ENCODE measurements around the gene INHBC. TPM values are rescaled to one million over a fixed set of nuclear protein-coding genes. Genes with fewer than 3 reads are reported as not detected.
"Not testable (repeated sequence)": the region's sequence is repeated elsewhere in the genome, so short reads cannot be mapped to it uniquely, and the experiment has no call there.

Gene INHBC
- total RNA-seq, 1 donor from 2014 or later = not detected

DNA sequence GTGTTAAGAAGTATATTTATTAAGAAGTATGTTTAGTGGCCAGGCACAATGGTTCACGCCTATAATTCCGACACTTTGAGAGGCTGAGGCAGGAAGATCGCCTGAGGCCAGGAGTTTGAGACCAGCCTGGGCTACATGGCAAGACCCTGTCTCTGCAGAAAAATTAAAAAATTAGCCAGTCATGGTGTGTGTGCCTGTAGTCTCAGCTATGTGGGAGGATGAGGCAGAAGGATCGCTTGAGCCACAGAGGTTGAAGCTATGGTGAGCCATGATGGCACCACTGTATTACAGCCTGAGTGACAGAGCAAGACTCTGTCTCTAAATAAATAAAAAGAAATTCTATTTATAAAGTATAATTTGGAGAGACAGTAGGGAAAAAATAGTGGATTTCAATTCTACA is 24.1 kb upstream of the INHBC start:
- no peak for DNase-seq (ENCODE audit: low spot score)
- Mint-ChIP-seq H3K9me3 (no peaks in the 10 kb centered on the region), H3K27me3 (ENCODE audit: insufficient read depth) (no peaks in the 10 kb centered on the region), H3K4me3 (no peak overlapping the region), H3K4me1 (ENCODE audit: low read depth) (no peaks in the 10 kb centered on the region), H3K27ac (no peak overlapping the region), H3K36me3 (ENCODE audit: low read depth) (peaks cover 5% of the 10 kb centered on the region)
- intact Hi-C loops (cut with micrococcal nuclease) = no loop called here

DNA sequence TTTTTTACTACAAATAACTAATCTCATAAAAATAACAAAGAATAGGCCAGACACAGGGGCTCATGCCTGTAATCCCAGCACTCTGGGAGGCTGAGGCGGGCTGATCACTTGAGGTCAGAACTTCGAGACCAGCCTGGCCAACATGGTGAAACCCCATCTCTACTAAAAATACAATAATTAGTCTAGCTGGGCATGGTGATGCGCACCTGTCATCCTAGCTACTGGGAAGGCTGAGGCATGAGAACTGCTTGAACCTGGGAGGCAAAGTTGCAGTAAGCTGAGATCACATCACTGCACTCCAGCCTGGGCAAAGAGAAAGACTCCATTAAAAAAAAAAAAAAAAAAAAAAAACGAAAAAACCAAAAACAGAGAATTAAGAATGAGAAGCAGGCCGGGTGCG is 20.4 kb upstream of the INHBC start:
- H3K27ac Mint-ChIP-seq; intact Hi-C loops (cut with micrococcal nuclease); H3K4me3 Mint-ChIP-seq; H3K4me1 Mint-ChIP-seq (ENCODE audit: low read depth); H3K9me3 Mint-ChIP-seq; DNase-seq (ENCODE audit: low spot score); H3K27me3 Mint-ChIP-seq (ENCODE audit: insufficient read depth); H3K36me3 Mint-ChIP-seq (ENCODE audit: low read depth): not testable (repeated sequence)

DNA sequence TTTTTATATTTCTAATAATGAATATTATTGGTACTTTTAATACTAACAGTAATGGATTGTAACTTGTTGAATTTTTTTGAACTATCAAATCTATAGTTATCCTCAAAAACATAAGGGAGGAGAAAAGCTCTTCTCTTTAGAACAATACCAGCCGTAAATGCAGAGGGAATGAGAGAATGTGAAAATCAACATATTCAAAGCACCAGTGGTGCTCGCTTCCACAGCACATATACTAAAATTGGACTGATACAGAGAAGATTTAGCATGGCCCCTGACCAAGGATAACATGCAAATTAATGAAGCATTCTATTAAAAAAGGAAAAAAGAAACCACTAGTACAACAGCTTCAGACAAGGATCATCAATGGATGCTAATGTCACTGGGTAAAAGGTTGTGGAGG is 19.5 kb upstream of the INHBC start:
- Mint-ChIP-seq H3K4me3 (no peak overlapping the region), H3K36me3 (ENCODE audit: low read depth) (peaks cover 8% of the 10 kb centered on the region), H3K9me3 (no peaks in the 10 kb centered on the region), H3K27me3 (ENCODE audit: insufficient read depth) (no peaks in the 10 kb centered on the region), H3K4me1 (ENCODE audit: low read depth) (no peaks in the 10 kb centered on the region), H3K27ac (no peak overlapping the region)
- no peak for DNase-seq (ENCODE audit: low spot score)
- intact Hi-C loops (cut with micrococcal nuclease) = no loop called here

DNA sequence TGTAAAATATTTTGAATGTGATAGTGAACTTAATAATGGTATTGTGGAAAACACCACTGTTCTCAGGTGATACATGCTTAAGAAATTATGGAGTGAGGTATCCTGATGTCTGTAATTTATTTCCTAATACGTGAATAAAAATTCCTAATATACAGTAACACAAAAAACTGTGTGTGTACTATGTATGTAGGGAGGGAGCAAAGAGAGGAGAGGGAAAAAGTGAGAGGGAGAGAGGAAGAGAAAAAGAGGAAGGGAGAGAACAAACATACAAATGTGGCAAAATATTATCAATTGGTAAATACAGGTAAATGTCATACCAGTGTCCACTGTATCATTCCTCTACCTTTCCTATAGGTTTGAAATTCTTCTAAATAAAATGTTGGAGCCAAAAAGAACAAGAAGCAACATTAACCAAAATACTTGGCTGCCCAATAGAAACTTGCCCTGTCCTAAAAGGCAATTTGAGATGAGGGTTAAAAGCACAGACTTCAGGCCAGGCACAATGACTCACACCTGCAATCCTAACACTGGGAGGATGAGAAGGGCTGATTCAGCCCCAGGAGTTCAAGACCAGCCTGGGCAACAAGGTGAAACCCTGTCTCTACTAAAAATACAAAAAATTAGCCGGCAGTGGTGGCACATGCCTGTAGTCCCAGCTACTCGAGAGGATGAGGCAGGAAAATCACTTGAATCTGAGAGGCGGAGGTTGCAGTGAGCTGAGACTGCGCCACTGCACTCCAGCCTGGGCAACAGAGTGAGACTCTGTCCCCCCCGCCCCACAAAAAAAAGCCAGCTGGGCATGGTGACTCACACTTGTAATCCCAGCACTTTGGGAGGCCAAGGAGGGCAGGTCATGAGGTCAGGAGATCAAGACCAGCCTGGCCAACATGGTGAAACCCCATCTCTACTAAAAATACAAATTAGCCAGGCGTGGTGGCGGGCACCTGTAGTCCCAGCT is 18.3 kb upstream of the INHBC start:
- Mint-ChIP-seq H3K4me1 (ENCODE audit: low read depth) (peaks cover 4% of the 10 kb centered on the region), H3K36me3 (ENCODE audit: low read depth) (peaks cover 13% of the 10 kb centered on the region)
- intact Hi-C loops (cut with micrococcal nuclease) = no loop called here

DNA sequence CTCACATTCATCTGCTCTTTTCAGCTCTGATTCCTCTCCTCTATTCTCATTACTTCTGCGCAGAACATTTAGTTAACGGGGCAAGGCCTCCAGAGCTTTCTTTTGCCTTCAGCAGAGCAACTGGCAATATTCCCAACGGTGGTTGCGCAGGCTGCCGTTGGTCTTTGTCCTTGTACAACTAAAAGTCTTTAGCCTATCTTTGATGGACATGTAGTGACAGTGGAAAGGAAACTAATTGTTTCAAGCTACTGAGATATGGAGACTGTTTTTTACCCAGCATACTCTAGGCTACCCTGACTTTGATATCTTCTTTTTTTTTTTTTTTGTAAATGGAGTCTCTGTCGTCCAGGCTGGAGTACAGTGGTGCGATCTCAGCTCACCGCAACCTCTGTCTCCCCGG is 16.3 kb upstream of the INHBC start:
- Mint-ChIP-seq H3K4me3 (no peak overlapping the region), H3K36me3 (ENCODE audit: low read depth) (peaks cover 20% of the 10 kb centered on the region), H3K4me1 (ENCODE audit: low read depth) (peaks cover 4% of the 10 kb centered on the region), H3K27ac (no peak overlapping the region), H3K9me3 (no peaks in the 10 kb centered on the region), H3K27me3 (ENCODE audit: insufficient read depth) (no peaks in the 10 kb centered on the region)
- intact Hi-C loops (cut with micrococcal nuclease) = no loop called here
- DNase-seq (ENCODE audit: low spot score) = no peak

More for the DNA sequence above, 18.3 kb upstream of the INHBC start:
- no peaks in the 10 kb centered on the region for H3K9me3 Mint-ChIP-seq
- H3K27ac Mint-ChIP-seq = no peak overlapping the region
- no peak overlapping the region for H3K4me3 Mint-ChIP-seq
- no peaks in the 10 kb centered on the region for H3K27me3 Mint-ChIP-seq (ENCODE audit: insufficient read depth)
- DNase-seq (ENCODE audit: low spot score) = no peak

DNA sequence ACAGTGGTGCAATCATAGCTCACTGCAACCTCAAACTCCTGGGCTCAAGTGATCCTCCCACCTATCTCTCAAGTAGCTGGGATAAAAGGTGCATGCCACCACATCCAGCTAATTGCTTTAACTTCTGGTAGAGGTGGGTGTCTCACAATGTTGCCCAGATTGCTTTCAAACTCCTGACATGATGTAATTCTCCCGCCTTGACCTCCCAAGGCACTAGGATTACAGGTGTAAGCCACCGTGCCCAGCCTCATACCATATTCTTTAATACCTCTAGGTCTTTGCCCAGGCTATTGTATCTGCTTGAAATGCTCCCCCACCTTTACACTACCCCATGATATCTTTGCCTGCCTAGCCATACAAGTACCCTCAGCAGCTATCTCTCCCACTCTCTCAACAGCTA is 15.1 kb upstream of the INHBC start:
- DNase-seq (ENCODE audit: low spot score) = no peak
- Mint-ChIP-seq H3K27ac (no peak overlapping the region), H3K27me3 (ENCODE audit: insufficient read depth) (no peaks in the 10 kb centered on the region), H3K4me3 (no peak overlapping the region), H3K4me1 (ENCODE audit: low read depth) (peaks cover 4% of the 10 kb centered on the region), H3K9me3 (no peaks in the 10 kb centered on the region), H3K36me3 (ENCODE audit: low read depth) (peaks cover 22% of the 10 kb centered on the region)
- intact Hi-C loops (cut with micrococcal nuclease) = no loop called here

DNA sequence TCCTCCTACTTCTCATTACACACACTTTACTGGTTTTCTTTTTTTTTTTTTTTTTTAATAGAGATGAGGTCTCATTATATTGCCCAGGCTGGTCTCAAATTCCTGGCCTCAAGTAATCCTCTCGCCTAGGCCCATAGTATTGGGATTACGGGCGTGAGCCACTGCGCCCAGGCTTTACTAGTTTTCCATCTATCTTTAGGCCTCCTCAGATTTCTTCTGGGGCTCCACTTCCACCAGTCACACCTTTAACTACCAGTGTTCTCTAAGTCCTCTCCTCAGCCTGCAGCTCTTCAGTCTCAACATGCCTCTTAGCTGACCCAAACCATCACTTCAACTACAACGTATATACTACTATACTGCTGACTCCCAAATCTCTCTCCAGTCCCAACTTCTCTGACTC is 14.1 kb upstream of the INHBC start:
- intact Hi-C loops (cut with micrococcal nuclease) = no loop called here
- Mint-ChIP-seq H3K36me3 (ENCODE audit: low read depth) (peaks cover 24% of the 10 kb centered on the region), H3K27me3 (ENCODE audit: insufficient read depth) (no peaks in the 10 kb centered on the region), H3K4me1 (ENCODE audit: low read depth) (peaks cover 4% of the 10 kb centered on the region), H3K9me3 (no peaks in the 10 kb centered on the region), H3K4me3 (no peak overlapping the region), H3K27ac (no peak overlapping the region)
- DNase-seq (ENCODE audit: low spot score) = no peak

DNA sequence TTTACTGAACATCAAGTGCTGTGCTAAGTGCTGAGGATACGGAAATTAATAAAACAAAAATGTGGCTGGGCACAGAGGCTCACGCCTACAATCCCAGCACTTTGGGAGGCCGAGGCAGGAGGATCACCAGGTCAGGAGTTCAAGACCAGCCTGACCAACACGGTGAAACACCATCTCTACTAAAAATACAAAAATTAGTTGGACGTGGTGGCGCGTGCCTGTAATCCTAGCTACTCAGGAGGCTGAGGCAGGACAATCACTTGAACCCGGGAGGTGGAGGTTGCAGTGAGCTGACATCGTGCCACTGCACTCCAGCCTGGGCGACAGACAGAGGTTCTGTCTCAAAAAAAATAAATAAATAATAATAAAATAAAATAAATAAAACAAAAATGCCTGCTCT is 7.6 kb upstream of the INHBC start:
- intact Hi-C loops (cut with micrococcal nuclease); DNase-seq (ENCODE audit: low spot score); H3K9me3 Mint-ChIP-seq; H3K4me3 Mint-ChIP-seq; H3K27ac Mint-ChIP-seq; H3K27me3 Mint-ChIP-seq (ENCODE audit: insufficient read depth): not testable (repeated sequence)
- peaks cover 19% of the 10 kb centered on the region for H3K36me3 Mint-ChIP-seq (ENCODE audit: low read depth)
- H3K4me1 Mint-ChIP-seq (ENCODE audit: low read depth) = peaks cover 29% of the 10 kb centered on the region

DNA sequence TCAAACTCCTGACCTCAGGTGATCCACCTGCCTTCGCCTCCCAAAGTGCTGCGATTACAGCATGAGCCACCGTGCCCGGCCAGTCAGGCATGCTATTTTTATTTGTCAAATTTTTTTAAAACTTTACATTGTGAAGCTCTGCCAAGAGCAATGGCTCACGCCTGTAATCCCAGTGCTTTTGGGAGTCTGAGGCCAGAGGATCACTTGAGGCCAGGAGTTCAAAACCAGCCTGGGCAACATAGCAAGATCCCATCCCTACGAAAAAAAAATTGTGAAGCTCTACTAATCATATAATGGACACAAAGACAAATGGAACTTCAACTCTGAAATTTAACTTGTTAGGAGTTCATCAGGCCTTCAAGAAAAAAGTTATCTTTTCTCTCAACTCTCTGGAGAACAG is 5.6 kb upstream of the INHBC start:
- peak overlapping the region; percentile 82 for H3K4me3 Mint-ChIP-seq
- peaks cover 11% of the 10 kb centered on the region for H3K36me3 Mint-ChIP-seq (ENCODE audit: low read depth)
- DNase-seq (ENCODE audit: low spot score) = no peak
- H3K27ac Mint-ChIP-seq = peak overlapping the region; percentile 80
- H3K27me3 Mint-ChIP-seq (ENCODE audit: insufficient read depth) = no peaks in the 10 kb centered on the region
- H3K9me3 Mint-ChIP-seq = no peaks in the 10 kb centered on the region
- peaks cover 29% of the 10 kb centered on the region for H3K4me1 Mint-ChIP-seq (ENCODE audit: low read depth)
- intact Hi-C loops (cut with micrococcal nuclease) = no loop called here

DNA sequence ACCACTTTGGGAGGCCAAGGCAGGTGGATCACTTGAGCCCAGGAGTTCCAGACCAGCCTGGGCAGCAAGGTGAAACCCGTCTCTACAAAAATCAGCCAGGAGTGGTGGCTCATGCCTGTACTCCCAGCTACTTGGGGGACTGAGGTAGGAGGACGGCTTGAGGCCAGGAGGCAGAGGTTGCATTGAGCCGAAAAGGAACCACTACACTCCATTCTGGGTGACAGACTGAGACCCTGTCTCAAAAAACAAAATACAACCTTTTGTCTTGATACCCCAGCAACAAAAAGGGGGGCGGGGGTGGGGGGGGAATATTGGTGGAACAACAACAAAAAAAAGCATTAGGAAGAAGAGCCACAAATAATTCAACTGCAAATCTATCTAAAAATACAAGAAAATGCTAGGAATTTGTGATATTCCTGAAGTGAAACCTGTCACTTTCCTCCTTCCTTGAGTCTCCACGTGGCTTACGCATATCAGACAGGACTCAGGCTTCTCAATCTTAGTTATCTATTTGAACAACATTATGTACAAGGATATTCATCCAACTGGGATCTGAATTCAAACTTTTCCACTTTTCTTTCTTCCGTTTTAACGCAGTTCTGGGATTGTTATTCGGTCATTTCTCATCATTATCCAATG is 5.0 kb upstream of the INHBC start:
- peaks cover 29% of the 10 kb centered on the region for H3K4me1 Mint-ChIP-seq (ENCODE audit: low read depth)
- H3K4me3 Mint-ChIP-seq = peak overlapping the region; percentile 98
- H3K27ac Mint-ChIP-seq = peak overlapping the region; percentile 99
- H3K36me3 Mint-ChIP-seq (ENCODE audit: low read depth) = peaks cover 8% of the 10 kb centered on the region
- intact Hi-C loops (cut with micrococcal nuclease) = loop anchor here (2.0 kb wide), 1 partner anchor 59 kb away; the partner anchor contains the start of gene MARS1
- H3K9me3 Mint-ChIP-seq = no peaks in the 10 kb centered on the region
- DNase-seq (ENCODE audit: low spot score) = no peak
- no peaks in the 10 kb centered on the region for H3K27me3 Mint-ChIP-seq (ENCODE audit: insufficient read depth)

DNA sequence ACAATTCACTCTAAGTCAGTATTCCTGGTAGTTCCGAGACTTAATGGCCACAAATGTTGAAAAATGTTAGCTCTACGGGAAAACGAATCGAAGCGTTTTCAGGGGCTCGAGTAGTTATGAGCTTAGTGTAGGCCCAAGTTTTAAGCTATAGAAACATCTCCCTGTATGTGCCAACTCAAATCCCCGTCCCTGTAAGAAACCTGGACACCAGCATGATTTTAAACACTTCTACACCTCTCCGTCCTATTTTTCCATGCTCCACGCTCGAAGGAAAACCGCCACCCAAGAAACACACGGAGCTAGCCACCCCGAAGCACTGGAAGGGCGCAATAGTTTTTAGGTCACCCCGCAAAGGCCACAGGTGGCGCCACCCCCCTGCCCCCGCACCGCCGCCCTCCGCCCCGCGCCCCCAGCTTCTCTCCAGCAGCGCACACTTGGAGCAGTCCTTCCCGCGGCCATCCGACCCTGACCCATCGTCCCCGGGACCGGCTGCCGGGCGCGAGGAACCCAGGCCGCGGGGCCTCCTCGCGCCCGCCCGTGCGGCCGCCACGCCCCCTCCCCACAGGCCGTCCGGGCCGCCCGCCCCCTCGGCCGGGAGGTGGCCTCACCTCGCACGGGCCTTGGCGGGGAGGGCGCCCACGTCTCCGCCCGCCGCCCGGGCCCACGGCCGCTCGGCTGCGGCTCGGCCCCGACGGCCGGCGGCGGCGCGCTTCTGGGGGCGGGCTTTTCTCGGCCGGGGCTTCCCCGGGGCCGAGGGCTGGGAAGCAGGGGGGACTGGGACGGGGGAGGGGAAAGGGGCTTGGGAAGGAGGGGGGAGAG is 4.3 kb upstream of the INHBC start:
- peak; percentile 57 for DNase-seq (ENCODE audit: low spot score)
- Mint-ChIP-seq H3K4me1 (ENCODE audit: low read depth) (peaks cover 32% of the 10 kb centered on the region), H3K27me3 (ENCODE audit: insufficient read depth) (no peaks in the 10 kb centered on the region), H3K36me3 (ENCODE audit: low read depth) (peaks cover 7% of the 10 kb centered on the region), H3K4me3 (peak overlapping the region; percentile 98), H3K27ac (peak overlapping the region; percentile 99), H3K9me3 (no peaks in the 10 kb centered on the region)
- intact Hi-C loops (cut with micrococcal nuclease) = loop anchor here (2.0 kb wide), 1 partner anchor 58 kb away; the partner anchor contains the start of gene MARS1

DNA sequence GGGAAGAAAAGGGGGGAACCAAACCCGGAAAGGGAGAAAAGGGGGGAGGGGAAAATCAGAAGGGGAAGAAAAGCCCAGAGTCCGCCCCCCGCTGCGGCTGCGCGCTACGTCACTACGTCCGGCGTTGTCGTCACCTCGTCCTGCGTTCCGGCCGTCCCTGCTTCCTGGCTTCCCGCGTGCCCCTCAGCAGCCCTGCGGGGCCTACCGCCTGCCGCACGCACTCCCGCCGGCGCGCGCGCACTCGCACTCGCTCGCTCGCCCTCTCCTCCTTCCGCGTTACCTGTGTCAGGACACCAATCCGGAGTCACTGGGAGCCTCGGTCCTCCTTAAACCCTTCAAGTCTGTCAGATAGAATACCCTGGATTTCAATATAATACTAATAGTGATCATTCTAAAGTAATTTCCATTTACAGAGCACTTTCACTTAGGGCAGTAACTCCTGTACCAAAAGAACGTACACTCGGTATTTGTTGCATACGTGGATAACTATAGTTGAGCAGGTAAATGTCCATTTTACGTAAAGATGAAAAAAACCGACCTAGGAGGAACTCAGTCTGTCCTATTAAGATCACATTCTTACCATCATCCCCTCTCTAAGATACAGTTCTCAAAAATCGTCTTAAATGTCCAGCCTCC is 3.5 kb upstream of the INHBC start, which contains the start of gene R3HDM2:
Gene R3HDM2 (minus strand): TSS at position 113 of the 636 bp plus-strand sequence. CDS start 120,615 bp downstream, outside the sequence.
- intact Hi-C loops (cut with micrococcal nuclease) = loop anchor here (1.0 to 2.0 kb wide), 4 partner anchors 28 to 151 kb away; partner anchors contain the start of genes DDIT3, GLI1 and MARS1
- peak within 1 kb of the TSS; percentile 98 for H3K4me3 Mint-ChIP-seq
- no peaks in the 10 kb centered on the region for H3K9me3 Mint-ChIP-seq
- H3K27me3 Mint-ChIP-seq (ENCODE audit: insufficient read depth) = no peaks in the 10 kb centered on the region
- DNase-seq (ENCODE audit: low spot score) = peak; percentile 90
- peaks cover 34% of the 10 kb centered on the region for H3K4me1 Mint-ChIP-seq (ENCODE audit: low read depth)
- peak within 1 kb of the TSS; percentile 99 for H3K27ac Mint-ChIP-seq
- H3K36me3 Mint-ChIP-seq (ENCODE audit: low read depth) = peaks cover 5% of the 10 kb centered on the region

All from activated T-helper 1 cell treated with anti-CD3 and anti-CD28 coated beads, Interleukin-12 subunit alpha, Interleukin-12 subunit beta, Interleukin-2, Interleukin-4 antibody, amounts not matched to agents 30 ng/mL and 10 ng/mL and 1 ng/mL, durations not matched to agents 14 hours and 24 hours and 36 hours (primary cell).